Activated CD4-positive, alpha-beta T cell treated with anti-CD3 and anti-CD28 coated beads for 24 hours (primary cell): ENCODE data around the gene JADE3.

Experiments used
- DNase-seq, 2 donors: peaks; one replicate each; pipeline ENCODE4 v3.0.0-alpha.2; 2020; ENCODE audit warnings: low read depth in 2 of 2

Gene JADE3

GRCh38 chrX:47026198-47026597, 114.0 kb downstream of the JADE3 start:
- DNase-seq: no peak

GRCh38 chrX:47030339-47030738, 118.1 kb downstream of the JADE3 start:
- peak in 1 of 2 donors; percentile 33 for DNase-seq

GRCh38 chrX:47047989-47048388, 135.8 kb downstream of the JADE3 start:
- no peak for DNase-seq

GRCh38 chrX:47059142-47059874, 147.1 kb downstream of the JADE3 start:
- DNase-seq: no peak

GRCh38 chrX:47060708-47061107, 148.5 kb downstream of the JADE3 start:
- no peak for DNase-seq

- DNase-seq: no peak
Measured at GRCh38 chrX:47061238-47061919, 149.2 kb downstream of the JADE3 start.

GRCh38 chrX:47063179-47063578, 151.0 kb downstream of the JADE3 start:
- no peak for DNase-seq

- no peak for DNase-seq
Measured at GRCh38 chrX:47068214-47068613, 156.0 kb downstream of the JADE3 start.

- no peak for DNase-seq
Measured at GRCh38 chrX:47068720-47069119, 156.5 kb downstream of the JADE3 start.

GRCh38 chrX:47078129-47079043, 166.2 kb downstream of the JADE3 start, which contains the start of gene RGN:
TSS of gene RGN (plus strand) at chrX:47078443. CDS start at chrX:47081145, 2,702 bp downstream.
- no peak for DNase-seq

- DNase-seq: no peak
Measured at GRCh38 chrX:47080215-47080914, 168.1 kb downstream of the JADE3 start.

- DNase-seq: no peak
Measured at GRCh38 chrX:47080915-47081236, 168.7 kb downstream of the JADE3 start.

- no peak for DNase-seq
Measured at GRCh38 chrX:47091149-47091775, 179.0 kb downstream of the JADE3 start.

GRCh38 chrX:47093248-47093647, 181.0 kb downstream of the JADE3 start:
- DNase-seq: no peak

GRCh38 chrX:47093860-47094259, 181.6 kb downstream of the JADE3 start:
- DNase-seq: no peak

- DNase-seq: no peak
Measured at GRCh38 chrX:47097018-47097417, 184.8 kb downstream of the JADE3 start.

GRCh38 chrX:47098338-47099094, 186.3 kb downstream of the JADE3 start:
- DNase-seq: no peak

GRCh38 chrX:47101206-47101605, 189.0 kb downstream of the JADE3 start:
- DNase-seq: no peak
